Endothelial cell of umbilical vein (primary cell): ENCODE measurements around the gene DIAPH1. TPM values are rescaled to one million over a fixed set of nuclear protein-coding genes. Genes with fewer than 3 reads are reported as not detected.

ENCODE experiments used
- BruUV-seq: library from RNA; stranded (reverse); fragments of 400-500 nt; replicated peaks from 2 replicates; lab custom pipeline; 2021; lab: Mats Ljungman, UMichigan
- CTCF ChIA-PET: fragments of 300-600, 350-600 bp; sonication (Branson Sonifier 250); formaldehyde crosslinking; loops from one replicate; lab custom pipeline; 2021; ENCODE audit warnings: antibody characterized with exemption, inconsistent platforms; lab: Charles Lee
- POLR2A ChIA-PET: fragments of 300-600, 350-600 bp; sonication (Branson Sonifier 250); formaldehyde crosslinking; loops from one replicate; lab custom pipeline; 2021; ENCODE audit warnings: antibody characterized with exemption, inconsistent platforms; lab: Charles Lee
- DNase-seq: peaks from one replicate; pipeline ENCODE4 v3.0.0-alpha.2; 2011; ENCODE audit warnings: low read depth, low spot score
- FAIRE-seq: peaks from 2 replicates; lab custom pipeline; 2011; peaks lifted over from hg19 to GRCh38; lab: Jason Lieb, UNC
- H2AFZ ChIP-seq: 2 replicates; pipeline ENCODE4 v1.6.0; 2012; ENCODE audit warnings: low read depth, low read length, control low read depth, inconsistent platforms
- H3K27ac ChIP-seq: 2 replicates; pipeline ENCODE4 v1.5.1; 2011; ENCODE audit warnings: low read depth, mild to moderate bottlenecking, control low read depth, low read length, moderate library complexity; ENCODE audit not compliant: insufficient read depth
- H3K27me3 ChIP-seq, 2 experiments: 2 replicates each; pipeline versions ENCODE4 v1.6.0 to v1.6.1; 2011; ENCODE audit warnings: low read length in 2 of 2, mixed read lengths in 1 of 2; ENCODE audit not compliant: control insufficient read depth in 2 of 2, insufficient read depth in 2 of 2
- H3K36me3 ChIP-seq, 2 experiments: 2 replicates in 1 of 2; 3 replicates in 1 of 2; pipeline ENCODE4 v1.5.1; 2011; ENCODE audit warnings: low read length in 2 of 2, mild to moderate bottlenecking in 1 of 2, moderate library complexity in 1 of 2; ENCODE audit not compliant: control insufficient read depth in 2 of 2, insufficient read depth in 2 of 2; ENCODE audit errors: extremely low read depth in 1 of 2
- H3K4me1 ChIP-seq: 3 replicates; pipeline ENCODE4 v1.5.1; 2011; ENCODE audit warnings: mild to moderate bottlenecking, low read length; ENCODE audit not compliant: control insufficient read depth, insufficient read depth; ENCODE audit errors: extremely low read depth
- H3K4me2 ChIP-seq: 2 replicates; pipeline ENCODE4 v1.6.1; 2011; ENCODE audit warnings: low read length, control low read depth, mixed read lengths; ENCODE audit not compliant: insufficient read depth
- H3K4me3 ChIP-seq, 3 experiments: fragments of 200-600 bp in 1 of 3; sonication (generic), shearing (Covaris generic) in 1 of 3; replicated peaks in 1 of 3; 2 replicates each; pipeline ENCODE4 v1.5.1; 2011 to 2016; ENCODE audit warnings: control low read depth in 3 of 3, low read length in 3 of 3, mild to moderate bottlenecking in 2 of 3, inconsistent platforms in 1 of 3, low read depth in 1 of 3, moderate library complexity in 1 of 3; ENCODE audit not compliant: insufficient read depth in 1 of 3
- H3K79me2 ChIP-seq: 2 replicates; pipeline ENCODE4 v1.6.0; 2012; ENCODE audit warnings: low read length, inconsistent platforms; ENCODE audit not compliant: control insufficient read depth, insufficient read depth
- H3K9ac ChIP-seq: replicated peaks from 2 replicates; pipeline ENCODE3; 2011; ENCODE audit warnings: low read length, control low read depth; ENCODE audit not compliant: insufficient read depth; ENCODE audit errors: extremely low read depth
- H3K9me1 ChIP-seq: replicated peaks from 3 replicates; pipeline ENCODE4 v1.6.0; 2011; ENCODE audit warnings: mild to moderate bottlenecking, low read length; ENCODE audit not compliant: control insufficient read depth, insufficient read depth; ENCODE audit errors: extremely low read depth
- H3K9me3 ChIP-seq: replicated peaks from 2 replicates; pipeline ENCODE4 v1.5.1; 2012; ENCODE audit warnings: low read length, inconsistent platforms; ENCODE audit not compliant: control insufficient read depth, insufficient read depth
- H4K20me1 ChIP-seq: replicated peaks from 2 replicates; pipeline ENCODE3; 2011; ENCODE audit warnings: mild to moderate bottlenecking, low read length; ENCODE audit not compliant: control insufficient read depth, insufficient read depth; ENCODE audit errors: extremely low read depth
- EZH2 ChIP-seq: IDR thresholded peaks from 2 replicates; pipeline ENCODE4 v1.6.1; 2012; ENCODE audit warnings: borderline replicate concordance, low read depth, mild to moderate bottlenecking, moderate library complexity, low read length, inconsistent platforms; ENCODE audit not compliant: severe bottlenecking
- FOS ChIP-seq: IDR thresholded peaks from 2 replicates; pipeline ENCODE4 v1.6.1; 2011; ENCODE audit warnings: mild to moderate bottlenecking, low read length, moderate library complexity, borderline replicate concordance; ENCODE audit not compliant: insufficient read depth
- GATA2 ChIP-seq: IDR thresholded peaks from 2 replicates; pipeline ENCODE4 v1.7.0; 2011; ENCODE audit warnings: low read depth, mild to moderate bottlenecking, moderate library complexity, mixed read lengths, low read length; ENCODE audit not compliant: insufficient read length, insufficient read depth
- JUN ChIP-seq: IDR thresholded peaks from 2 replicates; pipeline ENCODE4 v1.6.1; 2011; ENCODE audit warnings: borderline replicate concordance, low read depth; ENCODE audit not compliant: insufficient read length, insufficient read depth
- MAX ChIP-seq: IDR thresholded peaks from 2 replicates; pipeline ENCODE4 v1.6.1; 2011; ENCODE audit not compliant: insufficient read depth, insufficient read length
- MYC ChIP-seq: IDR thresholded peaks from one replicate; pipeline ENCODE4 v1.6.1; 2011; ENCODE audit warnings: mild to moderate bottlenecking, low read depth, low read length
- POLR2A ChIP-seq: IDR thresholded peaks from 2 replicates; pipeline ENCODE4 v1.6.1; 2012; ENCODE audit warnings: low read depth, mild to moderate bottlenecking, control low read depth, low read length
- POLR2AphosphoS5 ChIP-seq: IDR thresholded peaks from 2 replicates; pipeline ENCODE4 v1.6.1; 2012; ENCODE audit warnings: low read depth, mild to moderate bottlenecking, control low read depth, low read length, moderate library complexity; ENCODE audit not compliant: insufficient read depth
- dilution Hi-C: fragments of 300-500 bp; cut with MboI; formaldehyde crosslinking; loops from one replicate; pipeline ENCODE4 v1.15.0; 2019; ENCODE audit warnings: low sequenced_read_pairs; ENCODE audit not compliant: extremely low pct_ligation_motif_present
- intact Hi-C: fragments of 100-400 bp; cut with micrococcal nuclease; formaldehyde crosslinking; loops from one replicate; pipeline ENCODE4 v1.10.0; 2022
- polyA plus RNA-seq, 4 experiments: library from polyadenylated mRNA; depleted of rRNA in 3 of 4; stranded (reverse) in 3 of 4; unstranded in 1 of 4; fragments of >200 nt; gene quantifications; 2 replicates each; pipeline versions ENCODE4 v1.2.1 to v1.2.3, GENCODE V29; 2011 to 2012; ENCODE audit warnings: missing spikeins in 1 of 4
- total RNA-seq: library from RNA; stranded (reverse); gene quantifications from 2 replicates; pipeline ENCODE4 v1.2.3, GENCODE V29; 2021
- TF ChIP-seq, protein P1 (sequence below), 2 donors: IDR thresholded peaks; 1 replicate in 1 of 2; 2 replicates in 1 of 2; pipeline ENCODE4 v1.5.1; 2011; ENCODE audit warnings: low read length in 2 of 2, mild to moderate bottlenecking in 2 of 2, moderate library complexity in 2 of 2, control low read depth in 1 of 2, inconsistent platforms in 1 of 2, low read depth in 1 of 2; ENCODE audit not compliant: insufficient read depth in 1 of 2; ENCODE audit errors: extremely low read depth in 1 of 2

Gene DIAPH1
- total and polyA plus RNA-seq, 2 donors (not counting 3 experiments of a cell fraction or from before 2014, with no cell fraction given) = 68.6 to 105 TPM

DNA sequence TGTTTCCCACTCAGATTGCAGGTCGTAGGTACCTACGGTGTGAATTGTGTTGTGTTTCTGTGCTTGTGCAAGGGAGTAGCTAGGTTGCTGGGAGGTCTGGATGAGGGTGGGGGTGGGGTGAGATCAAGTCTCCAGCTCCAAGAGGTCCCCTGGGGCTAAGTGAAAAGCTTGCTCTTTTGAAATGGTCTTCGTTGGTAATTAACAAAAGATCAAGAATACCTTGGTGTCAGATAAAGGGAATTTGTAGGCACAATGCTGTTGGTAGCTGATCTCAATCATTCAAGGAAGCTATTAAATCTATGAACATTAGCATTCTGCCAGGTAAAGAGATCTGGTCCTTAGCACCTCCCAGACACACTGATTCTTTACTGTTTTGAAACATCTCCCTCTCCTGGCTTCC, 134.9 kb downstream of the DIAPH1 start:
- no TSS peak for BruUV-seq

More for the DNA sequence above, 134.9 kb downstream of the DIAPH1 start:
- H4K20me1 ChIP-seq = no peaks in the 10 kb centered on the region
- dilution Hi-C loops (no loop called here), intact Hi-C loops (loop anchor here (2.0 kb wide), 1 partner anchor 25 kb away; no protein-coding TSS in a partner anchor)
- H3K4me1 ChIP-seq = peaks cover 10% of the 10 kb centered on the region
- no peak for TF ChIP-seq POLR2A
- TF ChIP-seq, protein P1, sequence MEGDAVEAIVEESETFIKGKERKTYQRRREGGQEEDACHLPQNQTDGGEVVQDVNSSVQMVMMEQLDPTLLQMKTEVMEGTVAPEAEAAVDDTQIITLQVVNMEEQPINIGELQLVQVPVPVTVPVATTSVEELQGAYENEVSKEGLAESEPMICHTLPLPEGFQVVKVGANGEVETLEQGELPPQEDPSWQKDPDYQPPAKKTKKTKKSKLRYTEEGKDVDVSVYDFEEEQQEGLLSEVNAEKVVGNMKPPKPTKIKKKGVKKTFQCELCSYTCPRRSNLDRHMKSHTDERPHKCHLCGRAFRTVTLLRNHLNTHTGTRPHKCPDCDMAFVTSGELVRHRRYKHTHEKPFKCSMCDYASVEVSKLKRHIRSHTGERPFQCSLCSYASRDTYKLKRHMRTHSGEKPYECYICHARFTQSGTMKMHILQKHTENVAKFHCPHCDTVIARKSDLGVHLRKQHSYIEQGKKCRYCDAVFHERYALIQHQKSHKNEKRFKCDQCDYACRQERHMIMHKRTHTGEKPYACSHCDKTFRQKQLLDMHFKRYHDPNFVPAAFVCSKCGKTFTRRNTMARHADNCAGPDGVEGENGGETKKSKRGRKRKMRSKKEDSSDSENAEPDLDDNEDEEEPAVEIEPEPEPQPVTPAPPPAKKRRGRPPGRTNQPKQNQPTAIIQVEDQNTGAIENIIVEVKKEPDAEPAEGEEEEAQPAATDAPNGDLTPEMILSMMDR (IDR thresholded peaks at IDR 0.05; ENCODE audit: extremely low read depth in 1 of 2, insufficient read depth in 1 of 2, low read depth in 1 of 2, low read length in 2 of 2) = no peak
- TF ChIP-seq MYC = no peak
- TF ChIP-seq FOS = no peak
- no peak for TF ChIP-seq GATA2
- no peak for TF ChIP-seq JUN
- no peak for TF ChIP-seq MAX
- no peak for TF ChIP-seq EZH2
- no peak for TF ChIP-seq POLR2AphosphoS5
- peak overlapping the region; percentile 78 for H3K4me2 ChIP-seq
- H3K27ac ChIP-seq = no peak overlapping the region
- CTCF ChIA-PET = interaction anchor here (0.7 to 4.1 kb wide), 10 partner anchors 9 to 135 kb away, joined by 3 to 25 read pairs (median 4); partner anchors contain the start of genes DIAPH1 and PCDHGA12
- peaks cover 5 to 17% of the 10 kb centered on the region in 2 experiments for H3K27me3 ChIP-seq
- DNase-seq (no peak), FAIRE-seq (no peak)
- no peaks in the 10 kb centered on the region for H3K36me3 ChIP-seq
- no peaks in the 10 kb centered on the region for H3K9me3 ChIP-seq
- H3K9ac ChIP-seq = no peak overlapping the region
- H3K79me2 ChIP-seq = no peaks in the 10 kb centered on the region
- H2AFZ ChIP-seq = no peak overlapping the region
- H3K4me3 ChIP-seq = no peak overlapping the region
- POLR2A ChIA-PET = no interaction called here
- H3K9me1 ChIP-seq = no peaks in the 10 kb centered on the region
